Caco-2 (cell line): ENCODE data around the gene DSCAML1. TPM values are rescaled to one million over a fixed set of nuclear protein-coding genes. Genes with fewer than 3 reads are reported as not detected.

Experiments
- BruUV-seq: library from RNA; stranded (reverse); fragments of 400-500 nt; replicated peaks from 2 replicates; lab custom pipeline; 2021; lab: Mats Ljungman, UMichigan
- CTCF ChIA-PET: fragments of 300-600 bp; sonication (Branson Sonifier 250); formaldehyde crosslinking; loops from one replicate; lab custom pipeline; 2022; ENCODE audit warnings: antibody characterized with exemption; lab: Charles Lee
- POLR2A ChIA-PET: fragments of 300-600 bp; sonication (Branson Sonifier 250); formaldehyde crosslinking; loops from one replicate; lab custom pipeline; 2022; ENCODE audit warnings: antibody characterized with exemption; lab: Charles Lee
- DNase-seq, 2 experiments: peaks; one replicate each; pipeline versions ENCODE4 v3.0.0 to v3.0.0-alpha.2; 2020 to 2022
- H3K27me3 ChIP-seq: replicated peaks from 2 replicates; pipeline ENCODE4 v1.6.0; 2011; ENCODE audit warnings: low read length; ENCODE audit not compliant: control insufficient read depth, insufficient read depth
- H3K36me3 ChIP-seq: 2 replicates; pipeline ENCODE4 v1.5.1; 2011; ENCODE audit warnings: low read length; ENCODE audit not compliant: control insufficient read depth, insufficient read depth
- H3K4me1 ChIP-seq: fragments of 250-450 bp; sonication (Bioruptor Pico); 2 replicates; pipeline ENCODE4 v1.5.1; 2020; ENCODE audit warnings: mild to moderate bottlenecking
- H3K4me3 ChIP-seq: 2 replicates; pipeline ENCODE4 v1.5.1; 2011; ENCODE audit warnings: low read depth, mild to moderate bottlenecking, control low read depth, low read length
- H3K9me3 ChIP-seq: fragments of 250-450 bp; sonication (Bioruptor Pico); 2 replicates; pipeline ENCODE4 v1.5.1; 2020; ENCODE audit warnings: mild to moderate bottlenecking, moderate library complexity
- H3K27ac Mint-ChIP-seq: one replicate; pipeline ENCODE4 v1.8.0; 2022; ENCODE audit warnings: mixed read lengths; ENCODE audit not compliant: unreplicated experiment
- H3K27me3 Mint-ChIP-seq: one replicate; pipeline ENCODE4 v1.8.0; 2022; ENCODE audit warnings: mixed read lengths; ENCODE audit not compliant: insufficient read depth, unreplicated experiment
- H3K36me3 Mint-ChIP-seq: one replicate; pipeline ENCODE4 v1.8.0; 2022; ENCODE audit warnings: mild to moderate bottlenecking, mixed read lengths; ENCODE audit not compliant: insufficient read depth, unreplicated experiment
- H3K4me1 Mint-ChIP-seq: one replicate; pipeline ENCODE4 v1.8.0; 2022; ENCODE audit warnings: low read depth, mixed read lengths; ENCODE audit not compliant: unreplicated experiment
- H3K4me3 Mint-ChIP-seq: one replicate; pipeline ENCODE4 v1.8.0; 2022; ENCODE audit warnings: mild to moderate bottlenecking, moderate library complexity, mixed read lengths; ENCODE audit not compliant: unreplicated experiment
- H3K9me3 Mint-ChIP-seq: one replicate; pipeline ENCODE4 v1.8.0; 2022; ENCODE audit warnings: mixed read lengths; ENCODE audit not compliant: unreplicated experiment
- intact Hi-C: fragments of 100-400 bp; cut with micrococcal nuclease; formaldehyde crosslinking; loops from one replicate; pipeline ENCODE4 v1.10.0; 2022; ENCODE audit not compliant: unreplicated experiment
- total RNA-seq: library from RNA; stranded (reverse); gene quantifications from 2 replicates; pipeline ENCODE4 v1.2.3, GENCODE V29; 2022
- TF ChIP-seq, protein P1 (sequence below), 2 experiments: fragments of 200-600 bp in 1 of 2; IDR thresholded peaks; 1 replicate in 1 of 2; 2 replicates in 1 of 2; pipeline versions ENCODE4 v1.5.1 to v1.8.0; 2011 to 2022; ENCODE audit warnings: antibody characterized with exemption in 1 of 2, control low read depth in 1 of 2, inconsistent platforms in 1 of 2, low read depth in 1 of 2, low read length in 1 of 2, mild to moderate bottlenecking in 1 of 2, moderate library complexity in 1 of 2; ENCODE audit not compliant: insufficient read depth in 1 of 2, severe bottlenecking in 1 of 2, unreplicated experiment in 1 of 2

Gene DSCAML1
- total RNA-seq, 1 experiment from 2014 or later, result not detected

DNA sequence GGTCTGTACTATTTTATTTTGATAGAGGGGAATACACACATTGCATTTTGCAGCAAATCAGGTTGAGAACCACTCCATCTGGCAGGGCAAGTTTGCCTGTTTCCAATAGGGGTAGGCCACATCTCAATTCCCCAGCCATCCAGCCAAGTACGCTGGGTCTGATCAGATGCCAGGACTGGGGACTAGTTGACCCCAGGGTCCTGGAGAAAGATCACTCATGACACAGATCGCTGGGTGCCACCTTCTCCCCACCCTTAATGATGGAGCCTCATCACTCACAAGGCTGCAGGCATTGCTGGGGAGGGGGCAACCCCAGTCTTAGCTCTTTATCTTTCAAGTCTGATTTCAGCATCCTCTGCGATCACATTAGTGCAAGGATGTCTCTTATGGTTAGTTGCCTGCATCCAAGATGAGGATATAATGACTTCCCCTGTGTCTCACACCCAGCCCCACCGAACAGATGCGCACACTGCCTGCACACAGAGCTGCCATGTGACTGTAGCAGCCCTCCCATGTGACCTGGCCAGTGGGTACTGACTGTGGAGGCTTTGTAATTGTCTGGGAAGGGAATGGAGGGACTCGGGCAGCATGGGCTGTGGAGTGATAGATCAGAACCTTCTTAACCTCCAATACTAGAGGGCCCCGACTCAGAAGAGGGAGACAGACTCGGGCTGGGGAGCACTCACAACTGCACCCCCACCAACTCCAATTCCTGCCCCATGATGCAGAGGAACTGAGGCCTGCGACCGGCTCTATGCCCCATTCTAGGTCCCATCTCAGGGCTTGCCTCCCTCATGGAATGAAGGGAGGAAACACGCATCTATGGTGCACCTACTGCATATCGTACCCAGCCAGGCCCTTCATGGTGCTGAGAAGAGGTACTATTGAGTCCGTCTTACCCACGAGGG is 155.8 kb downstream of the DSCAML1 start:
- Mint-ChIP-seq H3K27ac (no peak overlapping the region), H3K27me3 (peaks cover 10% of the 10 kb centered on the region), H3K36me3 (no peaks in the 10 kb centered on the region), H3K9me3 (no peaks in the 10 kb centered on the region), H3K4me3 (no peak overlapping the region), H3K4me1 (peaks cover 11% of the 10 kb centered on the region)
- TF ChIP-seq, protein P1, sequence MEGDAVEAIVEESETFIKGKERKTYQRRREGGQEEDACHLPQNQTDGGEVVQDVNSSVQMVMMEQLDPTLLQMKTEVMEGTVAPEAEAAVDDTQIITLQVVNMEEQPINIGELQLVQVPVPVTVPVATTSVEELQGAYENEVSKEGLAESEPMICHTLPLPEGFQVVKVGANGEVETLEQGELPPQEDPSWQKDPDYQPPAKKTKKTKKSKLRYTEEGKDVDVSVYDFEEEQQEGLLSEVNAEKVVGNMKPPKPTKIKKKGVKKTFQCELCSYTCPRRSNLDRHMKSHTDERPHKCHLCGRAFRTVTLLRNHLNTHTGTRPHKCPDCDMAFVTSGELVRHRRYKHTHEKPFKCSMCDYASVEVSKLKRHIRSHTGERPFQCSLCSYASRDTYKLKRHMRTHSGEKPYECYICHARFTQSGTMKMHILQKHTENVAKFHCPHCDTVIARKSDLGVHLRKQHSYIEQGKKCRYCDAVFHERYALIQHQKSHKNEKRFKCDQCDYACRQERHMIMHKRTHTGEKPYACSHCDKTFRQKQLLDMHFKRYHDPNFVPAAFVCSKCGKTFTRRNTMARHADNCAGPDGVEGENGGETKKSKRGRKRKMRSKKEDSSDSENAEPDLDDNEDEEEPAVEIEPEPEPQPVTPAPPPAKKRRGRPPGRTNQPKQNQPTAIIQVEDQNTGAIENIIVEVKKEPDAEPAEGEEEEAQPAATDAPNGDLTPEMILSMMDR (IDR thresholded peaks at IDR 0.05; ENCODE audit: insufficient read depth in 1 of 2, low read depth in 1 of 2, low read length in 1 of 2, severe bottlenecking in 1 of 2, unreplicated experiment in 1 of 2), result no peak
- CTCF ChIA-PET, result interaction anchor here (0.6 to 1.3 kb wide), 2 partner anchors 197 to 215 kb away, joined by 3 to 4 read pairs; no protein-coding TSS in a partner anchor
- intact Hi-C loops, result no loop called here
- H3K9me3 ChIP-seq, result no peaks in the 10 kb centered on the region
- no peaks in the 10 kb centered on the region for H3K36me3 ChIP-seq
- peaks cover 1% of the 10 kb centered on the region for H3K27me3 ChIP-seq
- H3K4me1 ChIP-seq, result peaks cover 12% of the 10 kb centered on the region
- BruUV-seq, result no TSS peak
- no peak for DNase-seq
- no peak overlapping the region for H3K4me3 ChIP-seq
- POLR2A ChIA-PET, result no interaction called here

DNA sequence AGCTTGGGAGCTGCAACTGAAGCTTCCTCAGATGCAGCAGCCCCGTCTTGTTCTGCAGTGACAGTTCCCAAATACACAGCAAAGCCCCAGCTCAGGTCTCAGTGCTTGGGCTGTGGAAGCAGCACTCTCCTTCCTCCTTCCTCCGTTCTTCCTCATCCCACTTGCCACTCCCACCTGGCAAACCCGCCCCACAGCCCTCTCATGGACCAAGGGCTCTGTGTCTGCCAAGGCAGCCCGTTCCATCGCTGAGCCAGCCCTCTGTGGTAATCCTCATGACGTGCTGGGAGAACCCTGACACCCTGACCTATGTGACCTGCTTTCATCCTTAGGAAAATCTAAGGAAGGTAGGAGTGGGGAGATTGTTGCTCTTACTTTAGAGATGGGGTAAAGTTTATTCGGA is 157.0 kb downstream of the DSCAML1 start:
- H3K4me3 Mint-ChIP-seq, result no peak overlapping the region
- no peaks in the 10 kb centered on the region for H3K36me3 ChIP-seq
- H3K27ac Mint-ChIP-seq, result no peak overlapping the region
- H3K27me3 ChIP-seq, result peaks cover 5% of the 10 kb centered on the region
- ChIA-PET CTCF (no interaction called here), POLR2A (no interaction called here)
- H3K4me3 ChIP-seq, result no peak overlapping the region
- no peak for DNase-seq
- H3K36me3 Mint-ChIP-seq, result no peaks in the 10 kb centered on the region
- H3K4me1 Mint-ChIP-seq, result peaks cover 11% of the 10 kb centered on the region
- no peaks in the 10 kb centered on the region for H3K9me3 ChIP-seq
- TF ChIP-seq, protein P1 (IDR thresholded peaks at IDR 0.05; ENCODE audit: insufficient read depth in 1 of 2, low read depth in 1 of 2, low read length in 1 of 2, severe bottlenecking in 1 of 2, unreplicated experiment in 1 of 2), result no peak
- no peaks in the 10 kb centered on the region for H3K9me3 Mint-ChIP-seq
- H3K4me1 ChIP-seq, result peaks cover 12% of the 10 kb centered on the region
- intact Hi-C loops, result no loop called here
- peaks cover 16% of the 10 kb centered on the region for H3K27me3 Mint-ChIP-seq
- BruUV-seq, result no TSS peak

DNA sequence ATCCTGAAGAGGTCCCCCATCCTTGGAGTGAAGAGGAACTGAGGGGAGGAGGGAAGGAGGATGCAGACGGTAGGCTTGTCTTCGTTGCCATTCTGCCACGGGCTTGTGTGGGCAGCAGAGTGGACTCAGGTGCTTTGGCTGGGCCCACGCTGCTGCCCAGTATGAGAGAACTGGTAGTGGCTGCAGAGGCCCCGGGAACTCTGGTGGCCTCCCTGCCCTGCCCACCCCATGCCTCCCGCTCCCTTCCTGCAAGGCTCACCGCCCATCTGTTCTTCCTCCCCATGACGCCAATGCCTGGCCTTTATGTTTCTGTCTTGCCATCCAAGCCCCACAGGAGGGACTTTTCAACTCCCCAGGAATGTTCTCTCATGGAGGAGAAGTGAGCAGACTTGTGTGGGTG is 157.4 kb downstream of the DSCAML1 start:
- CTCF ChIA-PET, result interaction anchor here (0.9 to 1.2 kb wide), 2 partner anchors 14 to 214 kb away, joined by 3 read pairs; no protein-coding TSS in a partner anchor
- BruUV-seq, result no TSS peak
- Histone ChIP-seq H3K9me3 (no peaks in the 10 kb centered on the region), H3K36me3 (no peaks in the 10 kb centered on the region), H3K27me3 (peaks cover 5% of the 10 kb centered on the region), H3K4me1 (peaks cover 12% of the 10 kb centered on the region), H3K4me3 (no peak overlapping the region)
- TF ChIP-seq, protein P1 (IDR thresholded peaks at IDR 0.05; ENCODE audit: insufficient read depth in 1 of 2, low read depth in 1 of 2, low read length in 1 of 2, severe bottlenecking in 1 of 2, unreplicated experiment in 1 of 2), result no peak
- Mint-ChIP-seq H3K4me1 (peaks cover 11% of the 10 kb centered on the region), H3K36me3 (no peaks in the 10 kb centered on the region), H3K9me3 (no peaks in the 10 kb centered on the region), H3K27ac (no peak overlapping the region), H3K27me3 (peaks cover 16% of the 10 kb centered on the region), H3K4me3 (no peak overlapping the region)
- intact Hi-C loops, result no loop called here
- POLR2A ChIA-PET, result no interaction called here
- DNase-seq, result no peak
